RKO (cell line): Measurements from ENCODE around the gene MYLK.
A peak's percentile ranks its signal among the peaks of the same experiment; 100 is the strongest.

ENCODE experiments used
- DNase-seq: peaks from one replicate; pipeline ENCODE4 v3.0.0-alpha.2; 2016; ENCODE audit warnings: low spot score

Gene MYLK

GRCh38 chr3:123768480-123769355 is 115.4 kb downstream of the MYLK start:
- no peak for DNase-seq

- no peak for DNase-seq
These were observed 116.4 kb downstream of the MYLK start for GRCh38 chr3:123767564-123768292.

- no peak for DNase-seq
These were observed 117.1 kb downstream of the MYLK start for GRCh38 chr3:123767009-123767372.

- DNase-seq = no peak
These were observed 117.7 kb downstream of the MYLK start for GRCh38 chr3:123766193-123767008.

GRCh38 chr3:123765475-123766128 is 118.5 kb downstream of the MYLK start:
- no peak for DNase-seq

GRCh38 chr3:123764647-123765046 is 119.5 kb downstream of the MYLK start:
- no peak for DNase-seq

GRCh38 chr3:123762805-123763204 is 121.3 kb downstream of the MYLK start:
- no peak for DNase-seq

GRCh38 chr3:123760817-123761216 is 123.3 kb downstream of the MYLK start:
- no peak for DNase-seq

- no peak for DNase-seq
These were observed 124.3 kb downstream of the MYLK start for GRCh38 chr3:123759871-123760270.

GRCh38 chr3:123759311-123759710 is 124.8 kb downstream of the MYLK start:
- DNase-seq = no peak

GRCh38 chr3:123758081-123758564 is 126.0 kb downstream of the MYLK start:
- DNase-seq = no peak

- no peak for DNase-seq
These were observed 126.7 kb downstream of the MYLK start for GRCh38 chr3:123757281-123757940.

GRCh38 chr3:123755501-123755900 is 128.6 kb downstream of the MYLK start:
- DNase-seq = no peak

GRCh38 chr3:123755085-123755484 is 129.0 kb downstream of the MYLK start:
- DNase-seq = no peak

GRCh38 chr3:123753286-123753685 is 130.8 kb downstream of the MYLK start:
- DNase-seq = no peak

GRCh38 chr3:123752228-123752627 is 131.9 kb downstream of the MYLK start:
- no peak for DNase-seq

GRCh38 chr3:123751433-123751832 is 132.7 kb downstream of the MYLK start:
- DNase-seq = no peak

- peak; percentile 12 for DNase-seq
These were observed 133.3 kb downstream of the MYLK start for GRCh38 chr3:123750659-123751420.

GRCh38 chr3:123750209-123750608 is 133.9 kb downstream of the MYLK start:
- DNase-seq = no peak

GRCh38 chr3:123749711-123750110 is 134.4 kb downstream of the MYLK start:
- DNase-seq = no peak
